LNCAP (cell line): ENCODE data around the gene TMEM255B.

Experiments
- TF ChIP-seq, protein P1 (sequence below): fragments of 450-650 bp; IDR thresholded peaks from 2 replicates; pipeline ENCODE4 v1.5.1; 2017; ENCODE audit warnings: mild to moderate bottlenecking

TMEM255B gene

DNA sequence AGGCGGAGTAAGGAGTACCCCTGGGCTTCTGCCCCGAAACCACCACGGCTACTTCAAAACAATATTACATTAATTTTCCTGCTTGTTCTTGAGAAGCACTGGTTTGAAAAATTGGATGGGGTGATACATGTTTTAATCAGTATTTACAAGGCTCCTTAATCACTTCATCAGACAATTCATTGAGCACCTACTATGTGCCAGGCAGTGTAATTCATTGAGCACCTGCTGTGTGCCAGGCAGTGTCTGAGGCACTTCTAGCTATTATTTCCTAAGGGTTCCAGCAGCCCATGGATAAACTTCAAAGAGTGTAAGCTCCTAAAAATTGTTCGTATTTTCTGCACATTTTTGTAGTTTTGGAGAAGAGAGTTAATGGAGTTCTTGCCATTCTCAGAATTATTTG is 106.4 kb downstream of the TMEM255B start:
- TF ChIP-seq, protein P1, sequence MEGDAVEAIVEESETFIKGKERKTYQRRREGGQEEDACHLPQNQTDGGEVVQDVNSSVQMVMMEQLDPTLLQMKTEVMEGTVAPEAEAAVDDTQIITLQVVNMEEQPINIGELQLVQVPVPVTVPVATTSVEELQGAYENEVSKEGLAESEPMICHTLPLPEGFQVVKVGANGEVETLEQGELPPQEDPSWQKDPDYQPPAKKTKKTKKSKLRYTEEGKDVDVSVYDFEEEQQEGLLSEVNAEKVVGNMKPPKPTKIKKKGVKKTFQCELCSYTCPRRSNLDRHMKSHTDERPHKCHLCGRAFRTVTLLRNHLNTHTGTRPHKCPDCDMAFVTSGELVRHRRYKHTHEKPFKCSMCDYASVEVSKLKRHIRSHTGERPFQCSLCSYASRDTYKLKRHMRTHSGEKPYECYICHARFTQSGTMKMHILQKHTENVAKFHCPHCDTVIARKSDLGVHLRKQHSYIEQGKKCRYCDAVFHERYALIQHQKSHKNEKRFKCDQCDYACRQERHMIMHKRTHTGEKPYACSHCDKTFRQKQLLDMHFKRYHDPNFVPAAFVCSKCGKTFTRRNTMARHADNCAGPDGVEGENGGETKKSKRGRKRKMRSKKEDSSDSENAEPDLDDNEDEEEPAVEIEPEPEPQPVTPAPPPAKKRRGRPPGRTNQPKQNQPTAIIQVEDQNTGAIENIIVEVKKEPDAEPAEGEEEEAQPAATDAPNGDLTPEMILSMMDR: no peak
